Head of caudate nucleus (tissue), 42 donors: ENCODE data around the gene RAP1GAP.

Source experiments
- DNase-seq, 42 donors: peaks; one replicate each; pipeline versions ENCODE4 v3.0.0 to v3.0.0-alpha.2; 2020 to 2021; ENCODE audit warnings: mixed read lengths in 7 of 42
- intact Hi-C: fragments of 100-400 bp; cut with DNase I; formaldehyde crosslinking; loops from one replicate; pipeline ENCODE4 v1.15.0; 2022

RAP1GAP gene

GRCh38 chr1:21592086-21592865 is 76.9 kb downstream of the RAP1GAP start:
- DNase-seq, result no peak
- intact Hi-C loops, result no loop called here

GRCh38 chr1:21590934-21591333 is 78.2 kb downstream of the RAP1GAP start:
- no peak for DNase-seq
- intact Hi-C loops, result no loop called here

GRCh38 chr1:21590126-21590880 is 78.9 kb downstream of the RAP1GAP start:
- DNase-seq, result peak in 15 of 42 donors; percentile 13 to 62 (median 41)
- intact Hi-C loops, result no loop called here

GRCh38 chr1:21589618-21590017 is 79.5 kb downstream of the RAP1GAP start:
- intact Hi-C loops, result no loop called here
- DNase-seq, result no peak

- DNase-seq, result no peak
- intact Hi-C loops, result no loop called here
Measured at GRCh38 chr1:21587602-21587953, 81.6 kb downstream of the RAP1GAP start.

- peak in 33 of 42 donors; percentile 14 to 72 (median 52) for DNase-seq
- intact Hi-C loops, result no loop called here
Measured at GRCh38 chr1:21586846-21587601, 82.1 kb downstream of the RAP1GAP start.

- intact Hi-C loops, result no loop called here
- no peak for DNase-seq
Measured at GRCh38 chr1:21586222-21586621, 82.9 kb downstream of the RAP1GAP start.

- DNase-seq, result no peak
- intact Hi-C loops, result no loop called here
Measured at GRCh38 chr1:21585037-21585436, 84.1 kb downstream of the RAP1GAP start.

- intact Hi-C loops, result no loop called here
- DNase-seq, result no peak
Measured at GRCh38 chr1:21584096-21584495, 85.1 kb downstream of the RAP1GAP start.

GRCh38 chr1:21579791-21580190 is 89.4 kb downstream of the RAP1GAP start:
- DNase-seq, result no peak
- intact Hi-C loops, result no loop called here

GRCh38 chr1:21577933-21578332 is 91.2 kb downstream of the RAP1GAP start:
- intact Hi-C loops, result no loop called here
- no peak for DNase-seq

- no peak for DNase-seq
- intact Hi-C loops, result no loop called here
Measured at GRCh38 chr1:21577324-21577723, 91.8 kb downstream of the RAP1GAP start.

- DNase-seq, result no peak
- intact Hi-C loops, result no loop called here
Measured at GRCh38 chr1:21576798-21577187, 92.4 kb downstream of the RAP1GAP start.

- intact Hi-C loops, result no loop called here
- DNase-seq, result no peak
Measured at GRCh38 chr1:21576031-21576797, 92.9 kb downstream of the RAP1GAP start.

- intact Hi-C loops, result no loop called here
- DNase-seq, result no peak
Measured at GRCh38 chr1:21575351-21575942, 93.7 kb downstream of the RAP1GAP start.

- intact Hi-C loops, result no loop called here
- DNase-seq, result peak in 1 of 42 donors; percentile 31
Measured at GRCh38 chr1:21574466-21575151, 94.5 kb downstream of the RAP1GAP start.

- DNase-seq, result peak; percentile 44 to 91 (median 75)
Measured at GRCh38 chr1:21573971-21574465, 95.1 kb downstream of the RAP1GAP start.

GRCh38 chr1:21573475-21573874 is 95.7 kb downstream of the RAP1GAP start:
- no peak for DNase-seq
- intact Hi-C loops, result no loop called here

More at GRCh38 chr1:21573971-21574465, 95.1 kb downstream of the RAP1GAP start:
- intact Hi-C loops, result no loop called here
